OCI-LY7 (cell line): ENCODE data around the gene TGM5. TPM values are rescaled to one million over a fixed set of nuclear protein-coding genes. Genes with fewer than 3 reads are reported as not detected.

Source experiments
- BruUV-seq: library from RNA; stranded (reverse); fragments of 400-500 nt; replicated peaks from 2 replicates; lab custom pipeline; 2021; lab: Mats Ljungman, UMichigan
- CTCF ChIA-PET: fragments of 300-600 bp; sonication (Branson Sonifier 250); formaldehyde crosslinking; loops from one replicate; lab custom pipeline; 2022; ENCODE audit warnings: antibody characterized with exemption; ENCODE audit not compliant: unreplicated experiment; lab: Charles Lee
- POLR2A ChIA-PET: fragments of 300-600 bp; sonication (Branson Sonifier 250); formaldehyde crosslinking; loops from one replicate; lab custom pipeline; 2022; ENCODE audit warnings: antibody characterized with exemption; lab: Charles Lee
- DNase-seq: peaks from one replicate; pipeline ENCODE4 v3.0.0-alpha.2; 2015; ENCODE audit warnings: low spot score
- H2AFZ ChIP-seq: fragments of 200-600 bp; sonication (generic), shearing (Covaris generic); 2 replicates; pipeline ENCODE4 v1.6.1; 2014; ENCODE audit warnings: mild to moderate bottlenecking, antibody characterized with exemption, low read length, moderate library complexity
- H3K27ac ChIP-seq: fragments of 200-600 bp; sonication (generic); 2 replicates; pipeline ENCODE4 v1.5.1; 2014; ENCODE audit warnings: mixed run types, low read depth, mild to moderate bottlenecking, moderate library complexity, low read length, inconsistent platforms; ENCODE audit not compliant: poor library complexity, severe bottlenecking
- H3K36me3 ChIP-seq: fragments of 200-600 bp; sonication (generic); 2 replicates; pipeline ENCODE4 v1.6.1; 2014; ENCODE audit warnings: mild to moderate bottlenecking, antibody characterized with exemption, low read length, moderate library complexity, mixed read lengths; ENCODE audit not compliant: insufficient read depth
- H3K4me1 ChIP-seq: fragments of 200-600 bp; sonication (generic); 2 replicates; pipeline ENCODE4 v1.5.1; 2014; ENCODE audit warnings: mild to moderate bottlenecking, low read length; ENCODE audit not compliant: insufficient read depth, poor library complexity, severe bottlenecking
- H3K4me2 ChIP-seq: fragments of 200-600 bp; sonication (generic); 2 replicates; pipeline ENCODE4 v1.6.1; 2014; ENCODE audit warnings: mild to moderate bottlenecking, low read length
- H3K4me3 ChIP-seq: fragments of 200-600 bp; sonication (generic); 2 replicates; pipeline ENCODE4 v1.5.1; 2014; ENCODE audit warnings: mild to moderate bottlenecking, low read depth, low read length; ENCODE audit not compliant: poor library complexity, severe bottlenecking
- H3K79me2 ChIP-seq: fragments of 200-600 bp; sonication (generic); 2 replicates; pipeline ENCODE4 v1.6.1; 2016; ENCODE audit warnings: low read depth, mild to moderate bottlenecking, low read length, moderate library complexity, mixed read lengths; ENCODE audit not compliant: insufficient read depth
- H3K9me2 ChIP-seq: fragments of 200-600 bp; sonication (generic); 2 replicates; pipeline ENCODE4 v1.6.1; 2016; ENCODE audit warnings: mild to moderate bottlenecking, low read length, mixed read lengths; ENCODE audit not compliant: insufficient read depth
- H3K9me3 ChIP-seq: fragments of 200-600 bp; sonication (generic); 2 replicates; pipeline ENCODE4 v1.6.1; 2014; ENCODE audit warnings: mild to moderate bottlenecking, mixed run types, low read length, mixed read lengths
- H4K20me1 ChIP-seq: fragments of 200-600 bp; sonication (generic); 2 replicates; pipeline ENCODE4 v1.6.1; 2014; ENCODE audit warnings: mild to moderate bottlenecking, antibody characterized with exemption, low read length, moderate library complexity, mixed read lengths; ENCODE audit not compliant: insufficient read depth
- CTCF ChIP-seq: fragments of 200-600 bp; sonication (generic); conservative IDR thresholded peaks from 2 replicates; pipeline ENCODE4 v1.5.1; 2014; ENCODE audit warnings: mild to moderate bottlenecking, antibody characterized with exemption, low read length, moderate library complexity, mixed read lengths
- EZH2phosphoT487 ChIP-seq: fragments of 200-600 bp; sonication (generic); IDR thresholded peaks from 2 replicates; pipeline ENCODE4 v1.6.1; 2018; ENCODE audit warnings: low read depth, borderline replicate concordance, mild to moderate bottlenecking, mixed run types, antibody characterized with exemption, low read length, moderate library complexity, mixed read lengths
- intact Hi-C: fragments of 100-400 bp; cut with micrococcal nuclease; formaldehyde crosslinking; loops from one replicate; pipeline ENCODE4 v1.10.0; 2022; ENCODE audit not compliant: unreplicated experiment
- total RNA-seq, 2 experiments: library from RNA; depleted of rRNA in 1 of 2; stranded (reverse); fragments of >200 nt in 1 of 2; shearing (Covaris generic) in 1 of 2; gene quantifications; 2 replicates each; pipeline ENCODE4 v1.2.3, GENCODE V29; 2014 to 2022

TGM5 gene
- total RNA-seq, 2 experiments from 2014 or later: not detected

GRCh38 chr15:43196760-43197548 lies 69.8 kb downstream of the TGM5 start:
- intact Hi-C loops: no loop called here
- Histone ChIP-seq H3K36me3 (peaks cover 46% of the 10 kb centered on the region), H3K4me2 (no peak overlapping the region), H3K4me3 (no peak overlapping the region), H3K9me2 (no peaks in the 10 kb centered on the region), H3K79me2 (no peaks in the 10 kb centered on the region), H3K9me3 (no peaks in the 10 kb centered on the region), H2AFZ (no peak overlapping the region), H3K27ac (no peak overlapping the region), H4K20me1 (no peaks in the 10 kb centered on the region), H3K4me1 (no peaks in the 10 kb centered on the region)
- no peak for DNase-seq
- ChIA-PET POLR2A (interaction anchor here (0.7 to 1.2 kb wide), 2 partner anchors 119 to 385 kb away, joined by 4 to 5 read pairs; no protein-coding TSS in a partner anchor), CTCF (no interaction called here)
- BruUV-seq: no TSS peak
- TF ChIP-seq EZH2phosphoT487 (no peak), CTCF (no peak)

DNA sequence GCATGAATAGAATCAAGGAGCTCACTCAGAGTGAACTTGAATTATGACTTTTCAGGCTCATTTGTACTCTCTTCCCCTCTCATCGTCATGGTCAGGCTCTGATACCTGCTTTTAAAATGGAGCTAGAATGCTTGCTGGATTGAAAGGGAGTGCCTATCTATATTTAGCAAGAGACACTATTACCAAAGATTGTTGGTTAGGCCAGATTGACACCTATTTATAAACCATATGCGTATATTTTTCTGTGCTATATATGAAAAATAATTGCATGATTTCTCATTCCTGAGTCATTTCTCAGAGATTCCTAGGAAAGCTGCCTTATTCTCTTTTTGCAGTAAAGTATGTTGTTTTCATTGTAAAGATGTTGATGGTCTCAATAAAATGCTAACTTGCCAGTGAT lies 71.9 kb downstream of the TGM5 start:
- H4K20me1 ChIP-seq: no peaks in the 10 kb centered on the region
- no peak overlapping the region for H3K4me3 ChIP-seq
- H3K27ac ChIP-seq: no peak overlapping the region
- BruUV-seq: TSS peak; percentile 25
- TF ChIP-seq EZH2phosphoT487 (no peak), CTCF (no peak)
- H3K79me2 ChIP-seq: no peaks in the 10 kb centered on the region
- H3K9me3 ChIP-seq: no peaks in the 10 kb centered on the region
- ChIA-PET POLR2A (interaction anchor here (1.4 kb wide), 2 partner anchors 9 to 12 kb away, joined by 3 to 6 read pairs; no protein-coding TSS in a partner anchor), CTCF (interaction anchor here (0.6 kb wide), 1 partner anchor 1169 kb away, joined by 4 read pairs; no protein-coding TSS in a partner anchor)
- H2AFZ ChIP-seq: no peak overlapping the region
- H3K36me3 ChIP-seq: peaks cover 67% of the 10 kb centered on the region
- H3K4me2 ChIP-seq: no peak overlapping the region
- no peaks in the 10 kb centered on the region for H3K4me1 ChIP-seq
- intact Hi-C loops: no loop called here
- no peaks in the 10 kb centered on the region for H3K9me2 ChIP-seq
- no peak for DNase-seq

GRCh38 chr15:43193710-43194109 lies 73.0 kb downstream of the TGM5 start:
- no peaks in the 10 kb centered on the region for H3K4me1 ChIP-seq
- no peak for DNase-seq
- H2AFZ ChIP-seq: no peak overlapping the region
- no peaks in the 10 kb centered on the region for H3K79me2 ChIP-seq
- H3K4me3 ChIP-seq: no peak overlapping the region
- no peak overlapping the region for H3K4me2 ChIP-seq
- intact Hi-C loops: no loop called here
- POLR2A ChIA-PET: no interaction called here
- CTCF ChIA-PET: no interaction called here
- BruUV-seq: no TSS peak
- TF ChIP-seq EZH2phosphoT487: no peak
- no peak for TF ChIP-seq CTCF
- H4K20me1 ChIP-seq: no peaks in the 10 kb centered on the region
- no peaks in the 10 kb centered on the region for H3K9me2 ChIP-seq
- H3K27ac ChIP-seq: no peak overlapping the region
- peaks cover 73% of the 10 kb centered on the region for H3K36me3 ChIP-seq
- no peaks in the 10 kb centered on the region for H3K9me3 ChIP-seq
